ENCODE results near the gene ARVCF.

Gene ARVCF

DNA sequence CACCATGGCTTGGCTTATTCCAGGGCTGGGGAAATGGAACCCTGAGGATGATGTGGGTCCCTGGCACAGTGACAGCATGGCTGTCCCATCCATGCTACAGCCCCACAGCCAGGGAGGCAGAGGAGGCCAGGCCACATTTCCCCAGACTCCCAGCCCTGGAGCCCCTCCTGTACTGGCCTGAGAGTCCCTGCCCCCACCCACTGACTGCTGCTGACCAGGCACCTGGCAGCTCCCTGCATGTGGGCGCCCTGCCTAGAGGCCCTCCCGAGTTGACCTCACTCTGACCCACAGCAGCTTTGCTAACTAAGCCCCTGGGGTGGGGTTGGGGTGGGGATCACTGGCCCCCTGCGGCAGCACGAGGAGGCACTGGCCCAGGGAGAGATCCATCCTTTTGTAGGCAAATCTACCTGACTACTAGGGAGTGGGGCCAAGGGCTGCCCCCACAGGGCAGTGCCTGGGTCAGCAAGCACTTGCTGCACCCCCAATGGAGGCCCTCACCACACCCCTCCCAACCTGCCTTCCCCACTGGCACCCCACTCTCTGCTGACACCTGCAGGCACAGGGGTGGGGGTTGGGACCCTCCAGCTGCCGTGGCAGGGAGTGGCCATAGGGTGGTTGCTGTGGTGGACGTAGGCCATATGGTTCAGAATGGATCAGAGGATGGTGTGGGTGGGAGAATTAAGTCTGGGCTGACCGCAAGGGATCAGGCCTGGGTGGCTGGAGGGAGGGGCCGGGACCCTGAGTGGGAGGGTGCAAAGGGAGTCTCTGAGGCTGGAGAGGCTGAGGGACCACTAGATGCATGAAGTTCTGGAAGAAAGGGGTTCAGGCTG, 17.4 kb downstream of the ARVCF start:
- DNase-seq (ENCODE audit: low spot score), result no peak

GRCh38 chr22:19998232-19998951, 18.2 kb downstream of the ARVCF start:
- no peak for DNase-seq (ENCODE audit: low spot score)

DNA sequence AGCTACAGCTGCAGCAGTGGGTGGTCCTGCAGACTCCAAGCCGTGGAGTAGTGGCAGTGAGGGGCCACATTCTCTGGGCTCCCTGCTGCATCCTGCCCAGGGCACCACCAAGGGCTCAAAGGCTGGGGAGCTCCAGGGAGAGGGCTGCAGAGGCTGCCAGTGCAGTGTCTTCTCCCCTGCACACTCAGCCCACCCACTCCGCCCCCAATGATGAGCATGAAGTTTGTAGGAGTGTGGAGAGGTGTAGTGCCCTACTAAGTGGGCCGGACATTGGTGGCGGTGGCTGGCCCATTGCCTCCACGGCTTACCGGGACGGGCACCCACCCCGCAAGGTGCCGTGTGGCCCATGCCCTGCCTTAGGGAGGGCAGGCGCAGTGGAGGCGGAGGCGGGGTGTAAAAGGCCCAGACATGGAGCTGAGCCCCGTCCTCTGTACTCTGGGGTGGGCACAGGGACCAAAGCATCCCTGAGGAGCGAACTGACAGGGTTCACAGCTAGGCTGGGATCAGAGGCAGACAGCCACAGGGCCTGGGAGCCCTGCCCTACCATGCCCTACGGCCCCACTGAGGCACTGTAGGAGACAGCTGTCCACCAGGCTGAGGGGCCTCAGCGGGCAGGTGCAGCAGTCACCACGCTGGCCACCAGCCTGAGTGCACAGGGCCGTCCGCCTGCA, 18.9 kb downstream of the ARVCF start:
- DNase-seq (ENCODE audit: low spot score), result no peak

DNA sequence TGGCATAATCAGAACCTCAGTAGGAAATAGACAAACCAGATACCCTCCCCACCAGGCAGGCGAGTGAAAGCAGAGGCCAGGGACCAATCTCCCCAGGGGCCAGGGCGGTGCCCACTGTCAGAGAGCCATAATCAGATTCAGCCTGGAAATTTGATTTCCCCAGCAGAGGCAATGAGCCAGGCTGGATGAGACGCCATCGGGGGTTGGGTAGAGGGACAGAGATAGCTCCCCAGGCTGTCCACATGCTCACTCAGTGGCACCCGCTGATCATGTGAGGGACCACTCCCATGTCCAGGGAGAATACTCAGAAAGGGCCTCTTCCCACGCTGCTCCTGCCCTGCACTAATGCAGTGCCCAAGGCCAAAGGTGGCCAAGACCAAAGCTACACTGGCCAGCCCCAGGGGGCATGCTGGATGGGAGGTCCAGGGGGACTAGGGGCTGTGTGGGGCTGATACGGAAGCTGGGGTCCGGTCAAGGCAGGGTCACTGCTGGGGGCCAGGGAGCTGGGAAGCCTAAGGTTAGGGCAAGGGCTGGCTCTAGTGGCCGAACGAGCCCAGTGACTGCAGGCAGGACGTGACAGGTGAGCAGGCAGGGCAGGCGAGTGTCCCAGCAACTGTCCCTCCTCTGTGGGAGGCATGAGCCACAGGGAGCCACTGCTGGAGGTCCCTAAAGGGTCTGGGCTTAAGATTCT, 19.8 kb downstream of the ARVCF start:
- DNase-seq (ENCODE audit: low spot score), result no peak

DNA sequence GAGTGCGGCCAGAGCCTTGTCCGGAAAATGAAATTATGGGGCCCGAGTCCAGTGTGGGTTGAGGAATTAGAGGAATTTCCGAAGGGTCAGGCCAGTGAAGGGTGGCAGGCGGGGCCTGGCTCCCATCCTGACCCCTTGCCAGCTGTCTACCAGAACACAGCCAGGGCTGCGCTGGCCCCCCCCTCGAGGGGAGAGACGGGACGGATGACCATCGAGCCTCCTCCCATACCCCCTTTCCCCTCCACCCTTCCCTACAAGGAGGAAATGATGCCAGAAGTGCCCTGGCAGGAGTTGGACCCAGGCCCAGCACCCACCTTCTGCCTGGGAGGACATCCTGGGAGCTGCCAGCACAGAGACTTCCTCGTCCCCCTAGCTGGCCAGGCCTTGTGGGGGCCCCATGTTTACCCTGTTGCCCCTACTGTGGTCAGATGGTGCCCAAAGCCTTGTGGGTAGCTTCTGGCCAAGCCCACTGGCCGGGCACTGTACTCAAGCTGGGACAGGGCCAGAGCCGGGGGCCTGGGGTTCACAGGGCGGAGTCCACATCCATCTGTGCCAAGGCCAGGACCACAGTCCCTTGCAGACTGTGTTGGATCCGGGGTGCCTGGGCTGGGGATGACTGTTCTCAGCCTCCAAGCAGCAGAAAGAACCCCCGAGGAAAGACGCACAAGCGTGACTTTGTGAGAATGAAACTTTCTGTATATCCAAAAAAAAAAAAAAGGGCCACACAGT, 20.8 kb downstream of the ARVCF start:
- no peak for DNase-seq (ENCODE audit: low spot score)

DNA sequence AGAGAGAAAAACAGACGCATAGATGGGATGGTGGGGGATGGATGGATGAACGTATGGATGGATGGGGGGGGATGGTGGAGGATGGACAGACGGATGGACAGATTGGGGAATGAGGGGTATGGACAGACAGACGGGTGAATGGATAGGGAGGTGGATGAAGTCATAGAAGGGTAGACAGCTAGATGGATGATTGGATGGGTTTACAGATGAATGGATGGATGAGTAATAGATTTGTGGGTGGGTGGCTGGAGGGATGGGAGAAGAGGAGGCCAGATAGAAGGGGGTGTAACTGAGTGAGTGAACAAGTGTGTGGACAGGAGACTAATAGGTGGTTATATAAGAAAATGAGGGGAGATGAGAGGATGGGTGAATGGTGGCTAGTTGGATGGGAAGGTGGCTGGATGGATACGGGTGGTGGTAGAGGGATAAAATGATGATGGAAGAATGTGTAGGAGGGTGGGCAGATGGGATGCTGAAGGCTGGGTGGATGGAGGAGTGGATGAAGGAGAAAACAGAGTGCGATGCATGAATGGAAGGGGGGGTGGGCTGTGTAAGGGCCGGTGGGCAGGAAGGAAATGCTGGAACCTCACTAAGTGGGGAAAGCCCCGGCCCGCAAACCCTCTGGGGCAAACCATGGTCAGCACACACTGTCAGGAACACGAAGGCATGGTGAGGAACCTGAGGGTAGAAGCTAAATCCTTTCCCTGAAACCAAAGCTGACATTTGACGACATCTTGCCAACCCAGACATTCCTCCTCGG, 21.6 kb downstream of the ARVCF start:
- no peak for DNase-seq (ENCODE audit: low spot score)

DNA sequence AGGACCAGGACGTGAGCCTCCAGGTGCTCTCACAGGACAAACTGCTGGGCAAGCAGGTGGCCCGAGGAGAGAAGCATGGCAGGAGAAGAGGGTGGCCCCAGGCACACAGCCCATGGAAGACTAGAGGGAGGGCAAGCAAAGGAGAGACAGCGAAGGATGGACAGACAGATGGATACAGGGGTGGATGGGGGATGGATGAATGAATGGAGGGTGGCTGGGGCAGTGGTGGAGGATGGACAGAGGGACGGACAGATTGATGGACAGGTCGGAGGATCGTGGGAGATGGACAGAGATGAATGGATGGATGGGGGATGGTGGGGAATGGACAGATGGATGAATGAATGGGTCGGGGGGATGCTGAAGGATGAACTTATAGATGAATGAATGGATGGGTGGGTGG, 22.7 kb downstream of the ARVCF start:
- no peak for DNase-seq (ENCODE audit: low spot score)

DNA sequence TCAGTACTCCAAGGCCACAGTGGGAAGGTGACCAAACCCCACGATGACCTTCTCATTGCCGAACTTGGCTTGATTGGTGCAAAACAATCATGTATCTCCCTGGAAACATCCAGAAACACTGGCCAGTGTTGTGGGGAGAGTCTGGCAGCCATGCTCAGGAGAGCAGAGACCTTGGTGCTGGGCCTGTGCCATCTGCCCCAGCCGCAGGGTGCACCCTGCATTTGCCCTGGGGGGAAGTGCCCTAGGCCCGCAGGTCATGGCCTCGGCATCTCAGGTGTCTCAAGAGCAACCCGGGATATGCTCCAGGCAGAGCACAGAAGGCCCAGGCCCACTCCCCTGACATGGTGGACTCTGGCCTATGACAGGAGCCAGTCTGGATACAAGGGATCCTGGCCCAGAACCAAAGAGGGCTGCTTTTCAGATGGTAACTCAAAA, 23.7 kb downstream of the ARVCF start:
- DNase-seq (ENCODE audit: low spot score), result no peak

GRCh38 chr22:19992481-19992911, 24.1 kb downstream of the ARVCF start:
- DNase-seq (ENCODE audit: low spot score), result no peak

GRCh38 chr22:19991645-19992451, 24.8 kb downstream of the ARVCF start:
- DNase-seq (ENCODE audit: low spot score), result no peak

DNA sequence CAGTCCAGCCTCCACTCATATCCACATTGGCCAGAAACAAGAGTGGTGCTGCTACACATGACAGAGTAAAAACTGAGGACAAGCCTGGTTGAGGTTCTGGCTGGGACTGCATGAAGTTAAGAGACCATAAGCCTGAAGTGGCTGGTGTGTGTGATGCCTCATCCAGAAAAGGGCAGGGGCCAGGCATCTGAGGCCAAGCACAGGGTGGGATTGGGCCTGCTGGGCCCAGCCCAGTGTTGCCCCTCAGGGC, 25.3 kb downstream of the ARVCF start:
- DNase-seq (ENCODE audit: low spot score), result no peak

GRCh38 chr22:19990609-19991394, 25.8 kb downstream of the ARVCF start:
- DNase-seq (ENCODE audit: low spot score), result no peak

DNA sequence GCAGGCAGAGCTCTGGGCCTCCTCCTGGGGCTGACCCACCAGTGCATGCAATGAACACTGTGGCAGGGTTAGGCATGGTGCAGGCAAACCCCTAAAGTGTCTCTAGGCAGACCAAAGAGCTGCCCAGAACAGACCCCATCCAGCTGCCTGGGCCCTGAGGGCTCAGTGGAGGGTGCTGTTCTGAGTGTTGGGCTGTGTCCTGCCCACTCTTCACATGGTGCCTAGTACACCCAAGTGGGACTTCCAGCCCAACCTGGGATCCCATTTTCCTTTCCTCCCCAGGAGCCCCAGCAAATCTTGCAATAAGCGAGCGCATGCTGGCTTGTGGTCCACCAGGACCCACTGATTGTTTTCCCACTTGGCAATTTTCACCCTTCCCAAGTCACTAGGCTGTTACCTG, 26.4 kb downstream of the ARVCF start:
- no peak for DNase-seq (ENCODE audit: low spot score)

GRCh38 chr22:19989725-19990067, 26.9 kb downstream of the ARVCF start:
- no peak for DNase-seq (ENCODE audit: low spot score)

DNA sequence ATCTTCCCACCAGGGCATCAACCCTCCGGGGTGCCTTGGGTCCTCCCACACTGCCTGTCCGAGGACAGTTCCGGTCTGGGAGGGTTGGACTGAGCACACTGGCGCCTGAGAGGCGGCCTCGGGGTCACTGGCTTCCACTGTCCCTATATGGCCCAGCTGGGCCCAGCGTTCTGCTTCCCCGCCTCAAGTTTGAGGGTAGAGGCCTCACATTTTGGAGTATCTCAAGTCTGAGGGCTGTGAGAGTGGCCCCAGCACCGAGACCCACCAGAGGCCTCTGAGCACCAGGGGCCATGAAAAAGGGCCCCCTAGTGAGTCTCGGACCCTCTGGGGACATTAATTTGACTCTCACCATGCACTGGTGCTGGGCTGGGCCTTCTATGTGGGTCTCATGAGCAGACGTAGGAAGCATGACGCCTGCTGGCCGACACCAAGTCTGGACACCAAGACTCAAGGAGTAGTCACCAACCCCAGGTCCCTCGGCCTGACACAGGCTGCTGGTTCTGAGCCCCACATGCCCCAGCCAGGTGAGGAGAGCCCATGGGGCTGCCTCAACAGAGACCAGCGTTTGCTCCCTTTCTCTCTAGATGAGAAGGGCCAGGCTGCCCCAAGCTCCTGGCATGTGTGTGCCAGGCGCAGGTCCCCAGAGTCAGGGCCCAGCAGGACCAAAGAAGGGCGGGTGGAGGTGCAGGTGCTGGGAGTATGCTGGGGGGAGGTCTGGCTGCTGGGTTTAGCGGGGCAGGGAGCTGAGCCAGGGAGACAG, 27.5 kb downstream of the ARVCF start:
- DNase-seq (ENCODE audit: low spot score), result no peak

- DNase-seq (ENCODE audit: low spot score), result no peak
Observed at GRCh38 chr22:19988331-19988808, 28.3 kb downstream of the ARVCF start.

- no peak for DNase-seq (ENCODE audit: low spot score)
Observed at GRCh38 chr22:19987394-19988306, 29.0 kb downstream of the ARVCF start.

All from SW480 (cell line).